OCI-LY7 (cell line): ENCODE measurements around the gene RSPH9. TPM values are rescaled to one million over a fixed set of nuclear protein-coding genes. Genes with fewer than 3 reads are reported as not detected.

Experiments used
- BruUV-seq: library from RNA; stranded (reverse); fragments of 400-500 nt; replicated peaks from 2 replicates; lab custom pipeline; 2021; lab: Mats Ljungman, UMichigan
- CTCF ChIA-PET: fragments of 300-600 bp; sonication (Branson Sonifier 250); formaldehyde crosslinking; loops from one replicate; lab custom pipeline; 2022; ENCODE audit warnings: antibody characterized with exemption; ENCODE audit not compliant: unreplicated experiment; lab: Charles Lee
- POLR2A ChIA-PET: fragments of 300-600 bp; sonication (Branson Sonifier 250); formaldehyde crosslinking; loops from one replicate; lab custom pipeline; 2022; ENCODE audit warnings: antibody characterized with exemption; lab: Charles Lee
- DNase-seq: peaks from one replicate; pipeline ENCODE4 v3.0.0-alpha.2; 2015; ENCODE audit warnings: low spot score
- H2AFZ ChIP-seq: fragments of 200-600 bp; sonication (generic), shearing (Covaris generic); 2 replicates; pipeline ENCODE4 v1.6.1; 2014; ENCODE audit warnings: mild to moderate bottlenecking, antibody characterized with exemption, low read length, moderate library complexity
- H3K27ac ChIP-seq: fragments of 200-600 bp; sonication (generic); 2 replicates; pipeline ENCODE4 v1.5.1; 2014; ENCODE audit warnings: mixed run types, low read depth, mild to moderate bottlenecking, moderate library complexity, low read length, inconsistent platforms; ENCODE audit not compliant: poor library complexity, severe bottlenecking
- H3K36me3 ChIP-seq: fragments of 200-600 bp; sonication (generic); 2 replicates; pipeline ENCODE4 v1.6.1; 2014; ENCODE audit warnings: mild to moderate bottlenecking, antibody characterized with exemption, low read length, moderate library complexity, mixed read lengths; ENCODE audit not compliant: insufficient read depth
- H3K4me1 ChIP-seq: fragments of 200-600 bp; sonication (generic); 2 replicates; pipeline ENCODE4 v1.5.1; 2014; ENCODE audit warnings: mild to moderate bottlenecking, low read length; ENCODE audit not compliant: insufficient read depth, poor library complexity, severe bottlenecking
- H3K4me2 ChIP-seq: fragments of 200-600 bp; sonication (generic); 2 replicates; pipeline ENCODE4 v1.6.1; 2014; ENCODE audit warnings: mild to moderate bottlenecking, low read length
- H3K4me3 ChIP-seq: fragments of 200-600 bp; sonication (generic); 2 replicates; pipeline ENCODE4 v1.5.1; 2014; ENCODE audit warnings: mild to moderate bottlenecking, low read depth, low read length; ENCODE audit not compliant: poor library complexity, severe bottlenecking
- H3K79me2 ChIP-seq: fragments of 200-600 bp; sonication (generic); 2 replicates; pipeline ENCODE4 v1.6.1; 2016; ENCODE audit warnings: low read depth, mild to moderate bottlenecking, low read length, moderate library complexity, mixed read lengths; ENCODE audit not compliant: insufficient read depth
- H3K9me2 ChIP-seq: fragments of 200-600 bp; sonication (generic); 2 replicates; pipeline ENCODE4 v1.6.1; 2016; ENCODE audit warnings: mild to moderate bottlenecking, low read length, mixed read lengths; ENCODE audit not compliant: insufficient read depth
- H3K9me3 ChIP-seq: fragments of 200-600 bp; sonication (generic); 2 replicates; pipeline ENCODE4 v1.6.1; 2014; ENCODE audit warnings: mild to moderate bottlenecking, mixed run types, low read length, mixed read lengths
- H4K20me1 ChIP-seq: fragments of 200-600 bp; sonication (generic); 2 replicates; pipeline ENCODE4 v1.6.1; 2014; ENCODE audit warnings: mild to moderate bottlenecking, antibody characterized with exemption, low read length, moderate library complexity, mixed read lengths; ENCODE audit not compliant: insufficient read depth
- EZH2phosphoT487 ChIP-seq: fragments of 200-600 bp; sonication (generic); IDR thresholded peaks from 2 replicates; pipeline ENCODE4 v1.6.1; 2018; ENCODE audit warnings: low read depth, borderline replicate concordance, mild to moderate bottlenecking, mixed run types, antibody characterized with exemption, low read length, moderate library complexity, mixed read lengths
- intact Hi-C: fragments of 100-400 bp; cut with micrococcal nuclease; formaldehyde crosslinking; loops from one replicate; pipeline ENCODE4 v1.10.0; 2022; ENCODE audit not compliant: unreplicated experiment
- total RNA-seq, 2 experiments: library from RNA; depleted of rRNA in 1 of 2; stranded (reverse); fragments of >200 nt in 1 of 2; shearing (Covaris generic) in 1 of 2; gene quantifications; 2 replicates each; pipeline ENCODE4 v1.2.3, GENCODE V29; 2014 to 2022
- TF ChIP-seq, protein P1 (sequence below): fragments of 200-600 bp; sonication (generic); conservative IDR thresholded peaks from 2 replicates; pipeline ENCODE4 v1.5.1; 2014; ENCODE audit warnings: mild to moderate bottlenecking, antibody characterized with exemption, low read length, moderate library complexity, mixed read lengths

Gene RSPH9
- total RNA-seq, 2 experiments from 2014 or later: 0.28 TPM; not detected in 1

DNA sequence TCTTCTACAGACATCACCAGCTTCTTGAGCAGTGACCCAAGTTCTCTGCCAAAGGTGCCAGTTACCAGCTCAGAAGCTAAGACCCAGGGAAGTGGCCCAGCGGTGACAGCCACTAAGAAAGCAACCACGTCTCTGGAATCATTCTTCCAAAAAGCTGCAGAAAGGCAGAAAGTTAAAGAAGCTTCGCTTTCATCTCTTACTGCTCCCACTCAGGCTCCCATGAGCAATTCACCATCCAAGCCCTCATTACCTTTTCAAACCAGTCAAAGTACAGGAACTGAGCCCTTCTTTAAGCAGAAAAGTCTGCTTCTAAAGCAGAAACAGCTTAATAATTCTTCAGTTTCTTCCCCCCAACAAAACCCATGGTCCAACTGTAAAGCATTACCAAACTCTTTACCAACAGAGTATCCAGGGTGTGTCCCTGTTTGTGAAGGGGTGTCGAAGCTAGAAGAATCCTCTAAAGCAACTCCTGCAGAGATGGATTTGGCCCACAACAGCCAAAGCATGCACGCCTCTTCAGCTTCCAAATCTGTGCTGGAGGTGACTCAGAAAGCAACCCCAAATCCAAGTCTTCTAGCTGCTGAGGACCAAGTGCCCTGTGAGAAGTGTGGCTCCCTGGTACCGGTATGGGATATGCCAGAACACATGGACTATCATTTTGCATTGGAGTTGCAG lies 31.0 kb upstream of the RSPH9 start:
- CTCF ChIA-PET: no interaction called here
- no peak overlapping the region for H3K4me2 ChIP-seq
- DNase-seq: no peak
- intact Hi-C loops: no loop called here
- no peak overlapping the region for H3K27ac ChIP-seq
- H3K79me2 ChIP-seq: no peaks in the 10 kb centered on the region
- no peaks in the 10 kb centered on the region for H3K9me3 ChIP-seq
- BruUV-seq: TSS peak; percentile 51
- H4K20me1 ChIP-seq: no peaks in the 10 kb centered on the region
- no peak overlapping the region for H3K4me3 ChIP-seq
- no peaks in the 10 kb centered on the region for H3K9me2 ChIP-seq
- no peak for TF ChIP-seq EZH2phosphoT487
- TF ChIP-seq, protein P1, sequence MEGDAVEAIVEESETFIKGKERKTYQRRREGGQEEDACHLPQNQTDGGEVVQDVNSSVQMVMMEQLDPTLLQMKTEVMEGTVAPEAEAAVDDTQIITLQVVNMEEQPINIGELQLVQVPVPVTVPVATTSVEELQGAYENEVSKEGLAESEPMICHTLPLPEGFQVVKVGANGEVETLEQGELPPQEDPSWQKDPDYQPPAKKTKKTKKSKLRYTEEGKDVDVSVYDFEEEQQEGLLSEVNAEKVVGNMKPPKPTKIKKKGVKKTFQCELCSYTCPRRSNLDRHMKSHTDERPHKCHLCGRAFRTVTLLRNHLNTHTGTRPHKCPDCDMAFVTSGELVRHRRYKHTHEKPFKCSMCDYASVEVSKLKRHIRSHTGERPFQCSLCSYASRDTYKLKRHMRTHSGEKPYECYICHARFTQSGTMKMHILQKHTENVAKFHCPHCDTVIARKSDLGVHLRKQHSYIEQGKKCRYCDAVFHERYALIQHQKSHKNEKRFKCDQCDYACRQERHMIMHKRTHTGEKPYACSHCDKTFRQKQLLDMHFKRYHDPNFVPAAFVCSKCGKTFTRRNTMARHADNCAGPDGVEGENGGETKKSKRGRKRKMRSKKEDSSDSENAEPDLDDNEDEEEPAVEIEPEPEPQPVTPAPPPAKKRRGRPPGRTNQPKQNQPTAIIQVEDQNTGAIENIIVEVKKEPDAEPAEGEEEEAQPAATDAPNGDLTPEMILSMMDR: no peak
- no peak overlapping the region for H2AFZ ChIP-seq
- POLR2A ChIA-PET: interaction anchor here (0.8 to 1.3 kb wide), 2 partner anchors 9 to 16 kb away, joined by 5 to 6 read pairs; no protein-coding TSS in a partner anchor
- H3K36me3 ChIP-seq: peaks cover 91% of the 10 kb centered on the region
- peaks cover 3% of the 10 kb centered on the region for H3K4me1 ChIP-seq

DNA sequence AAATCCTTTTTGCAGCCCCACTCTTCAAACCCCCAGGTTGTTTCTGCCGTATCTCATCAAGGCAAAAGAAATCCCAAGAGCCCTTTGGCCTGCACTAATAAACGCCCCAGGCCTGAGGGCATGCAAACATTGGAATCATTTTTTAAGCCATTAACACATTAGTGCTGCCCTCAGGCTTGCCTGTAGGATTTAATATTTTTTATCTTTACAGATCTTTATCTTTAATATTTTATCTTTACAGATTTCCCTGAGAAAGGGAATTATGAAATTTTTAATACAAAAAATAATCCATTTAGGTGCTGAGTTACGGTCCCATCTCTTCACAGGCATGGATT lies 30.5 kb upstream of the RSPH9 start:
- Histone ChIP-seq H3K4me2 (no peak overlapping the region), H3K4me1 (no peaks in the 10 kb centered on the region), H3K9me3 (no peaks in the 10 kb centered on the region), H3K36me3 (peaks cover 91% of the 10 kb centered on the region), H2AFZ (no peak overlapping the region), H4K20me1 (no peaks in the 10 kb centered on the region), H3K4me3 (no peak overlapping the region), H3K9me2 (no peaks in the 10 kb centered on the region), H3K27ac (no peak overlapping the region), H3K79me2 (no peaks in the 10 kb centered on the region)
- CTCF ChIA-PET: no interaction called here
- DNase-seq: no peak
- no TSS peak for BruUV-seq
- intact Hi-C loops: no loop called here
- POLR2A ChIA-PET: interaction anchor here (1.3 kb wide), 1 partner anchor 16 kb away, joined by 5 read pairs; no protein-coding TSS in a partner anchor
- TF ChIP-seq, protein P1: no peak
- TF ChIP-seq EZH2phosphoT487: no peak

DNA sequence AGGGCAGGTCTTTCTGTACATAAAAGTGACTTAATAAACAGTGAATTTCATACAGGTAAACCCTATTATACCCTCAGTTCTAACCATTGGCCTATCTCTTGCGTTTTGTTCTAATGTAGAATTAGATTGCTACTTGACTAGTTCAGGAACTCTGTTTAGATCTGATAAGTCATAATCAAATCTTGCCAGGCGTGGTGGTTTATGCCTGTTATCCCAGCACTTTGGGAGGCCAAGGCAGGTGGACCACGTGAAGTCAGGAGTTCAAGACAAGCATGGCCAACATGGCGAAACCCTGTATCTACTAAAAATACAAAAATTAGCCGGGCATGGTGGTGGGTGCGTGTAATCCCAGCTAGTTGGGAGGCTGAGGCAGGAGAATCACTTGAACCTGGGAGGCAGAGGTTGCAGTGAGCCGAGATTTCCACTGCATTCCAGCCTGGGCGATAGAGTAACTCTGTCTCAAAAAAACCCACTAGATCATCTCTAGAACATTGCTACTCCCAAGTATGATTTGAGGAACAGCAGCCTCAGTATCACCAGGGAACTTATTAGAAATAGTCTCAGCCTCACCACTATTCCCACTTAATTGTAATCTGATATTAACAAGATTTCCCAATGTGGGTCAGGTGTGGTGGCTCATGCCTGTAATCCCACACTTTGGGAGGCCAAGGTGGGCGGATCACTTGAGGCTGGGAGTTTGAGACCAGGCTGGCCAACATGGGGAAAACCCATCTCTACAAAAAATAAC lies 27.9 kb upstream of the RSPH9 start:
- no peak for DNase-seq
- TF ChIP-seq EZH2phosphoT487: no peak
- TF ChIP-seq, protein P1: no peak
- Histone ChIP-seq H3K9me3 (no peaks in the 10 kb centered on the region), H2AFZ (no peak overlapping the region), H3K27ac (no peak overlapping the region), H3K36me3 (peaks cover 90% of the 10 kb centered on the region), H3K4me1 (no peaks in the 10 kb centered on the region), H3K4me2 (no peak overlapping the region), H3K79me2 (no peaks in the 10 kb centered on the region), H3K4me3 (no peak overlapping the region), H4K20me1 (no peaks in the 10 kb centered on the region), H3K9me2 (no peaks in the 10 kb centered on the region)
- CTCF ChIA-PET: no interaction called here
- intact Hi-C loops: no loop called here
- POLR2A ChIA-PET: interaction anchor here (0.6 to 1.5 kb wide), 3 partner anchors 12 to 72 kb away, joined by 3 to 7 read pairs (median 3); partner anchors contain the start of gene GTPBP2
- BruUV-seq: no TSS peak
